HT-29 (cell line): ENCODE data around the gene ARL6IP6. TPM values are rescaled to one million over a fixed set of nuclear protein-coding genes. Genes with fewer than 3 reads are reported as not detected.

Experiments
- DNase-seq: peaks from one replicate; pipeline ENCODE4 v3.0.0-alpha.2; 2015; ENCODE audit warnings: low spot score
- total RNA-seq: library from RNA; depleted of rRNA; stranded (reverse); fragments of >200 nt; shearing (Covaris generic); gene quantifications from 2 replicates; pipeline ENCODE4 v1.2.3, GENCODE V29; 2014; rRNA removed

Gene ARL6IP6
- total RNA-seq, 1 experiment from 2014 or later = 16.7 TPM

DNA sequence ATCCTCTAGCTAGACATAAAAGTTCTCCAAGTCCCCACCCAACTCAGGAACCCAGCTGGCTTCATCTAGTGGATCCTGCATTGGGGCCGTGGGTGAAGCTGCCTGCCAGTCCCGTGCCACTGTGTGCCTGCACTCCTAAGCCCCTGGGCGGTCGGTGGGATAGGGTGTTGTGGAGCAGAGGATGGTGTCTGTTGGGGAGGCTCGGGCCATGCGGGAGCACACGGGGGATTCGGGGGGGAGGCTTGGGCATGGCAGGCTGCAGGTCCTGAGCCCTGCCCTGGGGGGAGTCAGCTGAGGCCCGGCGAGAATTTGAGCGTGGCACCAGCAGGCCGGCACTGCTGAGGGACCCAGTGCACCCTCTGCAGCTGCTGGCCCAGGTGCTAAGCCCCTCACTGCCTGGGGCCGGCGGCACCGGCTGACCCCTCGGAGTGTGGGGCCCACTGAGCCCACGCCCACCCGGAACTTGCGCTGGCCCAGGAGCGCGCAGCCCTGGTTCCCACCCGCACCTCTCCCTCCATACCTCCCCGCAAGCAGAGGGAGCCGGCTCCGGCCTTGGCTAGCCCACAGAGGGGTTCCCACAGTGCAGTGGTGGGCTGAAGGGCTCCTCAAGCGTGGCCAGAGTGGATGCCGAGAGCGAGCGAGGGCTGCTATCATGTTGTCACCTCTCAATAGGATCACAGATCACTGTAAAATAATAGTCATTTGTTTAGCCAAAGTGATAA is 86.4 kb downstream of the ARL6IP6 start:
- DNase-seq = no peak

DNA sequence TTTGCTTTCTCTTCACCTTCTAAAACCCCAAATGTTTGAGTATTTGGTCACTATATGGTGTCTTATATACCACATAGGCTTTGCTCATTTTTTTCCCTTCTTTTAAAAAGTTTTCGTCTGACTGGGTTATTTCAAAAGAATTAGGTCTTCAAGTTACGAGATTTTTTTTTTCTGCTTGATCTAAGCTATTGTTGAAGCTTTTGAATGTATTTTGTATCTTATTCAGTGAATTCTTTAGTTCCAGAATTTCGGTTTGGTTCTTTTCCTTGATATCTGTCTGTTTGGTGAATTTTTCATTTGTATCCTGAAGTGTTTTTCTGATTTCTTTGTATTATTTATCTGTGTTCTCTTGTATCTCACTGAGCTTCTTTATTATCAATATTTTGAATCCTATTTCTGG is 93.5 kb downstream of the ARL6IP6 start:
- DNase-seq = no peak

Other genes with a start within 250 kb of the ARL6IP6 start
- gene PRPF40A, start 1.2 kb upstream of the ARL6IP6 start, total RNA-seq = 114 and 129 TPM in 2 replicates